GM12801 (cell line): ENCODE results near the gene FOXP4.

Experiments used
- CTCF ChIP-seq: IDR thresholded peaks from one replicate; pipeline ENCODE4 v1.5.1; 2011; ENCODE audit warnings: control low read depth; ENCODE audit not compliant: insufficient read length; ENCODE audit errors: extremely low read depth

FOXP4 gene

DNA sequence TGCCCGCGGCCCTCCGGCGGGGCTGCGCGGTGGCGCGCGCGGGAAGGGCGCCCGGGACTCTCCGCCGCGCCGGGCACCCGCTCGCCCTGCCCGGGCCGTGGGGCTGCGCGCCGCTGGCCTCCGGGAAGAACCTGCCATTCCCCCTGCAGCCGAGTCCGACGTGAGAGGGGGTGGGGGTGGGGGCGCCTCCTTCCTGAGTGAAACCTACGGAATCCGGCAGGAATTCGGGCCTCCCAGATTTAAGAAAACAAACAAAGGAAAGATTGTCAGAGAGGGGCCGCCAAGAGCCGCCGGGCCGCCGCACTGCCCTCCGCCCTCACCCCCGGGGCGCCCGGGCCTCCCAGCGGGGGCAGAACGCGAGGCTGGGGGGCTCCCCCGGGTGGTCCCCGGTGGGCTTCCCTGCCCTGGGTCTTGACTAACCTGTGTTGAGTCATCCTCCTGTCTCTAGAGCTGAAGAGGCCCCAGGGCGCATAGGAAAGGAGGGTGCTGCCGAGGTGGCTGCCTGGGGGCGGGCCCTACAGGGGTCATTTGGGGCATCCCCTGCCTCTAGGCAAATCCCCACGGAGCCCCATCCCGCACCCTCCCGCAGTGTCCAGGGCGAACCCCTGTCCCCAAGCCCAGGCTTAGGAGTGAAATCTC is 42.2 kb upstream of the FOXP4 start:
- TF ChIP-seq CTCF, result no peak

DNA sequence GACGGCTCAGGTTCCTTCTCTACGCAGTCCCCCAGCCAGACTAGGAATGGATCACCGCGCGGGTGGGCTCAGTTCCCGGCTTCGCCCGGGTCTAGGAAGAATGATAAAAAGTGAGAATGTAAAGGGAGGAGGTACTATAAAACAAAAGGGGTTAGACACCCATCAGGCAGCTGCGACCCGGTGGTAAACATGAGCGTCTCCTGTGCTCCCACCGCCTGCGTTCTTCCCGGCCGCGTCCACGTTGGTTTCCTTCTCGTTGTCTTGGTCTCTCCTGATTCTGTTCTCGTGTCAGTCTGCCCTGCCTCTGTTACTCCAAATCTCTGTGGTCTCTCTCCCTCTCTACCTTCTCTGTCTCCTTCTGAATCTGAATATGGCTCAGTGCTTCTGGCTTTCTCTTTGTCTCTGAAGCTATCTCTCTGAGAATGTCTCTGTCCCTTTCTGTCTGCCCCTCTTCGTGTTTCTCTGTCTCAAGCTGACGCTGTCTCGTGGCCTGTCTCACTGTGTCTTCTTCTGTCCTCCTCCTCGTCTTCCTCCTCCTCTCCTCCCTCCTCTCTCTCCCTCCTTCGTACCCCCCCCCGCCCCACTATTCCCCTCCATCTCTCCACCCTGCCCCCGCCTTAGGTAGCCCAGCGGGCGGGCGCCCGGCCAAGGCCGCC is 41.6 kb upstream of the FOXP4 start:
- no peak for TF ChIP-seq CTCF

GRCh38 chr6:41505122-41506049 is 40.8 kb upstream of the FOXP4 start:
- no peak for TF ChIP-seq CTCF

DNA sequence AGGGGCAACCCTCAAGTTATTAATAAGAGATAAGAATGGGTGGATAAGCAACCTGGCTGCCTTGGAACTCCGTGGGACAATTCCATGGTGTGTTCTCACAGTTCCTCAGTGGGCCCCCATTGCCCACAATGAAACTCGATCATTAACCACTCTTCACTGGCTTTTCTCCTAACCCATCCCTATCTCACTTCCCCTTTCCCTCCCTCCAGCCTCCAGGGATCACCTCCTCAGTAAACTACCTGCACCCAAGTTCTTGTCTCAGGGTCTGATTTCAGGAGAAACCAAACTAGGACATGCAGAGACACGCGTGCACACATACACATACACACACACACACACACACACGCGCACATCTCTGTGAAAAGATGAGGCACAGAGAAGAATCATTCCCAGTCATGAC is 37.7 kb upstream of the FOXP4 start:
- TF ChIP-seq CTCF, result no peak

- TF ChIP-seq CTCF, result no peak
These were observed 36.6 kb upstream of the FOXP4 start for GRCh38 chr6:41509580-41509979.

DNA sequence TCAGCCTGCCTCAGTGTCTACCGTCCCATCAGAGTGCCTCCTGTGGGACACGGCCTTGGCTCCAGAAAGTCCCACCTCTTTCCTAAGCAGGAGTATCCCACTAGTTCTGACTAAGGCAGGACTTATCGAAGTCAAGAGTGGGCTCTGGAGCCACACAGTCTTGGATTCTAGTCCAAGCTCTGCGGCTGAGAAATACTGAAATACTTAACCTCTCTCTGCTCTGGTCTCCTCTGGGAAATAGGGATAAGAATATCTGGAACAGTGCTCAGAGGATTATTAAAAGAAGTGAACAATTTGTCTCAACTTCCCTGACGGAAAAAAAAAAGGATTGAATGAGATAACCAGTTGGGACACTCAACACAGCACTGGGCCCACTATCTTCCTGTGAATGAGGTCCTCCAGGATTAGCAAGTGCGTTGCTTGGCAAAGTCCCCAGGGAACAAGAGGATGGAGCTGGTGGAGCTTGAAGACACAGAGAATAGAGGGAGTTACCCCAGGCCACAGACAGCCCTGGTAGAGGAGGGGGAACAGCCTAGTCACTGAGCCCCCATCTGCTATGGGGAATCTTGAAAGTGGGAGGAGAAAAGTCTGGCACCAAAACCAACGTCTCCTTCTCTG is 34.6 kb upstream of the FOXP4 start:
- TF ChIP-seq CTCF, result no peak

- no peak for TF ChIP-seq CTCF
These were observed 34.0 kb upstream of the FOXP4 start for GRCh38 chr6:41512146-41512701.
